HEK293 (cell line): ENCODE results near the gene ATP8A2.

Experiments
- CTCF ChIA-PET: fragments of 350-600 bp; formaldehyde crosslinking; extraction: SDS; loops from one replicate; lab custom pipeline; 2021; ENCODE audit warnings: antibody characterized with exemption; lab: Yijun Ruan, JAX
- POLR2A ChIA-PET: fragments of 300-600 bp; formaldehyde crosslinking; extraction: SDS; loops from one replicate; lab custom pipeline; 2020; ENCODE audit warnings: antibody characterized with exemption, inconsistent platforms; lab: Yijun Ruan, JAX
- H3K27ac ChIP-seq: fragments of 200-500 bp; sonication (Bioruptor generic); 2 replicates; pipeline ENCODE4 v1.5.1; 2014; ENCODE audit warnings: low read depth, low read length, control low read depth, inconsistent platforms; ENCODE audit errors: extremely low read depth
- H3K36me3 ChIP-seq, 2 experiments: fragments of 200-500 bp in 1 of 2; sonication (Bioruptor generic) in 1 of 2; 1 replicate in 1 of 2; 2 replicates in 1 of 2; pipeline ENCODE4 v1.5.1; 2014 to 2017; ENCODE audit warnings: inconsistent platforms in 2 of 2, low read length in 2 of 2; ENCODE audit not compliant: control insufficient read depth in 2 of 2, insufficient read depth in 1 of 2
- H3K4me1 ChIP-seq: fragments of 200-500 bp; sonication (Bioruptor generic); 2 replicates; pipeline ENCODE4 v1.5.1; 2014; ENCODE audit warnings: mild to moderate bottlenecking, low read length, inconsistent platforms; ENCODE audit not compliant: control insufficient read depth, insufficient read depth
- H3K4me3 ChIP-seq: 2 replicates; pipeline ENCODE4 v1.5.1; 2011; ENCODE audit warnings: low read depth, mild to moderate bottlenecking, control low read depth, low read length, moderate library complexity
- H3K9me3 ChIP-seq: fragments of 200-500 bp; sonication (Bioruptor generic); 2 replicates; pipeline ENCODE4 v1.5.1; 2014; ENCODE audit warnings: low read depth, low read length, inconsistent platforms; ENCODE audit not compliant: control insufficient read depth, insufficient read depth
- BCL11A ChIP-seq: fragments of 450-650 bp; formaldehyde crosslinking; IDR thresholded peaks from 2 replicates; pipeline ENCODE4 v1.5.1; 2016; ENCODE audit warnings: low read depth, missing biosample characterization, missing genetic modification characterization
- BCL11B ChIP-seq: fragments of 450-650 bp; formaldehyde crosslinking; IDR thresholded peaks from 2 replicates; pipeline ENCODE4 v1.5.1; 2016; ENCODE audit warnings: low read depth, missing biosample characterization, missing genetic modification characterization
- BCL6B ChIP-seq: fragments of 450-650 bp; formaldehyde crosslinking; IDR thresholded peaks from 2 replicates; pipeline ENCODE4 v1.5.1; 2017; ENCODE audit warnings: missing biosample characterization, missing genetic modification characterization
- HOXA7 ChIP-seq: sonication (generic); formaldehyde crosslinking; IDR thresholded peaks from 2 replicates; pipeline ENCODE4 v1.8.1; 2022; ENCODE audit warnings: missing genetic modification reagents, borderline replicate concordance
- KLF10 ChIP-seq: fragments of 450-650 bp; IDR thresholded peaks from 2 replicates; pipeline ENCODE4 v1.5.1; 2018; ENCODE audit warnings: missing biosample characterization, mild to moderate bottlenecking, missing genetic modification characterization
- PBX3 ChIP-seq: sonication (generic); formaldehyde crosslinking; IDR thresholded peaks from 2 replicates; pipeline ENCODE4 v1.8.1; 2022; ENCODE audit warnings: mild to moderate bottlenecking, moderate library complexity, missing genetic modification reagents
- REST ChIP-seq: fragments of 450-650 bp; formaldehyde crosslinking; IDR thresholded peaks from 2 replicates; pipeline ENCODE4 v1.5.1; 2016; ENCODE audit warnings: missing biosample characterization, missing genetic modification characterization
- TCF7L2 ChIP-seq: IDR thresholded peaks from 2 replicates; pipeline ENCODE4 v1.6.1; 2011; ENCODE audit warnings: low read depth, mild to moderate bottlenecking, inconsistent platforms, low read length, moderate library complexity, borderline replicate concordance
- TRIM28 ChIP-seq: IDR thresholded peaks from 2 replicates; pipeline ENCODE4 v1.6.1; 2011; ENCODE audit warnings: low read length, control low read depth, borderline replicate concordance
- YY2 ChIP-seq: fragments of 450-650 bp; formaldehyde crosslinking; IDR thresholded peaks from 2 replicates; pipeline ENCODE4 v1.5.1; 2016; ENCODE audit warnings: missing biosample characterization, missing genetic modification characterization
- ZBTB21 ChIP-seq: fragments of 450-650 bp; formaldehyde crosslinking; IDR thresholded peaks from 2 replicates; pipeline ENCODE4 v1.5.1; 2017; ENCODE audit warnings: missing biosample characterization, missing genetic modification characterization
- ZNF140 ChIP-seq: fragments of 450-650 bp; formaldehyde crosslinking; IDR thresholded peaks from 2 replicates; pipeline ENCODE4 v1.5.1; 2016; ENCODE audit warnings: missing biosample characterization, missing genetic modification characterization
- ZNF175 ChIP-seq: fragments of 450-650 bp; formaldehyde crosslinking; IDR thresholded peaks from 2 replicates; pipeline ENCODE4 v1.5.1; 2016; ENCODE audit warnings: missing biosample characterization, missing genetic modification characterization
- ZNF2 ChIP-seq: fragments of 450-650 bp; formaldehyde crosslinking; IDR thresholded peaks from 2 replicates; pipeline ENCODE4 v1.5.1; 2016; ENCODE audit warnings: missing biosample characterization, missing genetic modification characterization
- ZNF214 ChIP-seq: fragments of 450-650 bp; formaldehyde crosslinking; IDR thresholded peaks from 2 replicates; pipeline ENCODE4 v1.5.1; 2017; ENCODE audit warnings: missing biosample characterization, mild to moderate bottlenecking, missing genetic modification characterization, borderline replicate concordance
- ZNF221 ChIP-seq: fragments of 450-650 bp; formaldehyde crosslinking; IDR thresholded peaks from 2 replicates; pipeline ENCODE4 v1.5.1; 2017; ENCODE audit warnings: missing biosample characterization, missing genetic modification characterization, borderline replicate concordance
- ZNF292 ChIP-seq: fragments of 450-650 bp; formaldehyde crosslinking; IDR thresholded peaks from 2 replicates; pipeline ENCODE4 v1.5.1; 2016; ENCODE audit warnings: low read depth, missing biosample characterization, missing genetic modification characterization, borderline replicate concordance
- ZNF354C ChIP-seq: fragments of 450-650 bp; formaldehyde crosslinking; IDR thresholded peaks from 2 replicates; pipeline ENCODE4 v1.5.1; 2016; ENCODE audit warnings: missing biosample characterization, missing genetic modification characterization, low read depth, borderline replicate concordance
- ZNF423 ChIP-seq: fragments of 450-650 bp; formaldehyde crosslinking; IDR thresholded peaks from 2 replicates; pipeline ENCODE4 v1.5.1; 2016; ENCODE audit warnings: missing biosample characterization, missing genetic modification characterization
- ZNF433 ChIP-seq: fragments of 450-650 bp; formaldehyde crosslinking; IDR thresholded peaks from 2 replicates; pipeline ENCODE4 v1.5.1; 2016; ENCODE audit warnings: missing biosample characterization, missing genetic modification characterization, low read depth
- ZNF544 ChIP-seq: fragments of 450-650 bp; formaldehyde crosslinking; IDR thresholded peaks from 2 replicates; pipeline ENCODE4 v1.5.0; 2017; ENCODE audit warnings: missing biosample characterization, missing genetic modification characterization
- ZNF555 ChIP-seq: fragments of 450-650 bp; formaldehyde crosslinking; conservative IDR thresholded peaks from 2 replicates; pipeline ENCODE4 v1.5.1; 2017; ENCODE audit warnings: missing biosample characterization, mild to moderate bottlenecking, missing genetic modification characterization, inconsistent platforms
- ZNF561 ChIP-seq: fragments of 450-650 bp; IDR thresholded peaks from 2 replicates; pipeline ENCODE4 v1.5.1; 2018; ENCODE audit warnings: missing biosample characterization, missing genetic modification characterization, borderline replicate concordance
- ZNF585B ChIP-seq: fragments of 450-650 bp; formaldehyde crosslinking; IDR thresholded peaks from 2 replicates; pipeline ENCODE4 v1.5.1; 2016; ENCODE audit warnings: missing biosample characterization, missing genetic modification characterization
- ZNF610 ChIP-seq: fragments of 450-650 bp; formaldehyde crosslinking; IDR thresholded peaks from 2 replicates; pipeline ENCODE4 v1.5.1; 2016; ENCODE audit warnings: missing biosample characterization, missing genetic modification characterization, borderline replicate concordance
- ZNF777 ChIP-seq: fragments of 450-650 bp; formaldehyde crosslinking; IDR thresholded peaks from 2 replicates; pipeline ENCODE4 v1.5.1; 2017; ENCODE audit warnings: missing biosample characterization, missing genetic modification characterization, borderline replicate concordance
- ZNF837 ChIP-seq: fragments of 450-650 bp; formaldehyde crosslinking; IDR thresholded peaks from 2 replicates; pipeline ENCODE4 v1.5.1; 2016; ENCODE audit warnings: missing biosample characterization, missing genetic modification characterization
- ZSCAN18 ChIP-seq: fragments of 450-650 bp; formaldehyde crosslinking; IDR thresholded peaks from 2 replicates; pipeline ENCODE4 v1.5.1; 2016; ENCODE audit warnings: missing biosample characterization, missing genetic modification characterization

The ATP8A2 gene

GRCh38 chr13:25844559-25845434 lies 473.0 kb downstream of the ATP8A2 start:
- H3K36me3 ChIP-seq = no peaks in the 10 kb centered on the region
- ChIA-PET CTCF (interaction anchor here (1.2 kb wide), 1 partner anchor 12 kb away, joined by 3 read pairs; no protein-coding TSS in a partner anchor), POLR2A (no interaction called here)
- no peaks in the 10 kb centered on the region for H3K4me1 ChIP-seq
- H3K4me3 ChIP-seq = no peak overlapping the region
- no peak for TF ChIP-seq ZNF585B (tag by site-specific recombination)
- TF ChIP-seq ZNF433 = no peak
- TF ChIP-seq BCL6B (tag by site-specific recombination) = no peak
- no peak for TF ChIP-seq KLF10
- no peak for TF ChIP-seq BCL11B (tag by site-specific recombination)
- TF ChIP-seq ZBTB21 (tag by site-specific recombination) = no peak
- TF ChIP-seq YY2 = no peak
- TF ChIP-seq ZNF555 (tag by site-specific recombination) = no peak
- TF ChIP-seq ZNF354C = no peak
- no peak for TF ChIP-seq HOXA7 (CRISPR knock-in tag)
- TF ChIP-seq ZSCAN18 (tag by site-specific recombination) = no peak
- no peak for TF ChIP-seq ZNF292
- TF ChIP-seq ZNF544 (tag by site-specific recombination) = no peak
- H3K9me3 ChIP-seq = no peaks in the 10 kb centered on the region
- H3K27ac ChIP-seq = no peak overlapping the region

- Histone ChIP-seq H3K4me3 (no peak overlapping the region), H3K36me3 (no peaks in the 10 kb centered on the region), H3K4me1 (no peaks in the 10 kb centered on the region), H3K9me3 (no peaks in the 10 kb centered on the region), H3K27ac (no peak overlapping the region)
- POLR2A ChIA-PET = no interaction called here
- CTCF ChIA-PET = no interaction called here
- no peak for TF ChIP-seq PBX3 (CRISPR knock-in tag)
- TF ChIP-seq BCL11A (tag by site-specific recombination) = no peak
- TF ChIP-seq ZNF561 (tag by site-specific recombination) = no peak
- TF ChIP-seq ZNF837 (tag by site-specific recombination) = no peak
- TF ChIP-seq ZNF610 = no peak
- no peak for TF ChIP-seq ZNF140
- no peak for TF ChIP-seq ZNF777 (tag by site-specific recombination)
- no peak for TF ChIP-seq ZNF221 (tag by site-specific recombination)
- no peak for TF ChIP-seq REST (tag by site-specific recombination)
- no peak for TF ChIP-seq ZNF433
- no peak for TF ChIP-seq TCF7L2
- TF ChIP-seq ZNF2 (tag by site-specific recombination) = no peak
- TF ChIP-seq TRIM28 = no peak
- no peak for TF ChIP-seq ZNF423 (tag by site-specific recombination)
- no peak for TF ChIP-seq ZNF175 (tag by site-specific recombination)
- TF ChIP-seq ZNF214 (tag by site-specific recombination) = no peak
These were observed 474.6 kb downstream of the ATP8A2 start for GRCh38 chr13:25846222-25846984.
